Karpas-422 (cell line): ENCODE data around the gene AFAP1. TPM values are rescaled to one million over a fixed set of nuclear protein-coding genes. Genes with fewer than 3 reads are reported as not detected.

Source experiments
- DNase-seq: peaks from one replicate; pipeline ENCODE4 v3.0.0-alpha.2; 2015
- H2AFZ ChIP-seq: fragments of 200-600 bp; sonication (generic); 2 replicates; pipeline ENCODE4 v1.6.1; 2014; ENCODE audit warnings: antibody characterized with exemption, low read length, mixed read lengths
- H3K27ac ChIP-seq: fragments of 200-600 bp; sonication (generic); 2 replicates; pipeline ENCODE4 v1.5.1; 2014; ENCODE audit warnings: mild to moderate bottlenecking, low read length, moderate library complexity
- H3K27me3 ChIP-seq: fragments of 200-600 bp; sonication (generic); 2 replicates; pipeline ENCODE4 v1.6.1; 2014; ENCODE audit warnings: low read length, mixed read lengths
- H3K36me3 ChIP-seq: fragments of 200-600 bp; sonication (generic); 2 replicates; pipeline ENCODE4 v1.6.1; 2014; ENCODE audit warnings: low read length, mixed read lengths; ENCODE audit not compliant: insufficient read depth
- H3K4me1 ChIP-seq: fragments of 200-600 bp; sonication (generic); 2 replicates; pipeline ENCODE4 v1.6.1; 2014; ENCODE audit warnings: mild to moderate bottlenecking, low read length, mixed read lengths
- H3K4me2 ChIP-seq: fragments of 200-600 bp; sonication (generic); 2 replicates; pipeline ENCODE4 v1.6.1; 2014; ENCODE audit warnings: low read length, low read depth, mild to moderate bottlenecking; ENCODE audit not compliant: poor library complexity, severe bottlenecking
- H3K4me3 ChIP-seq: fragments of 200-600 bp; sonication (generic); 2 replicates; pipeline ENCODE4 v1.5.1; 2014; ENCODE audit warnings: mild to moderate bottlenecking, antibody characterized with exemption, low read length, mixed read lengths
- H3K79me2 ChIP-seq: fragments of 200-600 bp; sonication (generic); 2 replicates; pipeline ENCODE4 v1.6.1; 2014; ENCODE audit warnings: mild to moderate bottlenecking, low read length, mixed read lengths
- H3K9ac ChIP-seq: fragments of 200-600 bp; sonication (generic); 2 replicates; pipeline ENCODE4 v1.6.0; 2014; ENCODE audit warnings: low read length
- H3K9me2 ChIP-seq: fragments of 200-600 bp; sonication (generic), shearing (Covaris generic); replicated peaks from 2 replicates; pipeline ENCODE4 v1.6.0; 2014; ENCODE audit warnings: mild to moderate bottlenecking, low read length, moderate library complexity; ENCODE audit not compliant: insufficient read depth
- H3K9me3 ChIP-seq: fragments of 300-700, 200-600 bp; sonication (generic); 2 replicates; pipeline ENCODE4 v1.6.1; 2014; ENCODE audit warnings: low read length, mixed read lengths
- H4K20me1 ChIP-seq: fragments of 200-600 bp; sonication (generic); 2 replicates; pipeline ENCODE4 v1.6.1; 2014; ENCODE audit warnings: mild to moderate bottlenecking, antibody characterized with exemption, low read length, low read depth; ENCODE audit not compliant: insufficient read depth
- total RNA-seq: library from RNA; depleted of rRNA; stranded (reverse); fragments of >200 nt; shearing (Covaris generic); gene quantifications from 2 replicates; pipeline ENCODE4 v1.2.3, GENCODE V29; 2014; ENCODE audit warnings: low replicate concordance

AFAP1 gene
- total RNA-seq, 1 experiment from 2014 or later: not detected

GRCh38 chr4:7756071-7756470 is 183.6 kb downstream of the AFAP1 start:
- H3K27me3 ChIP-seq: no peaks in the 10 kb centered on the region
- H3K4me2 ChIP-seq: peak overlapping the region; percentile 78
- no peak overlapping the region for H3K27ac ChIP-seq
- no peaks in the 10 kb centered on the region; the same call in 1 of the 2 replicates for H3K36me3 ChIP-seq
- H4K20me1 ChIP-seq: peaks cover 24% of the 10 kb centered on the region; the same call in 1 of the 2 replicates
- H3K9me2 ChIP-seq: no peaks in the 10 kb centered on the region
- peaks cover 10% of the 10 kb centered on the region for H3K4me1 ChIP-seq
- no peaks in the 10 kb centered on the region for H3K9me3 ChIP-seq
- H3K9ac ChIP-seq: peak overlapping the region; percentile 90; the same call in 1 of the 2 replicates
- DNase-seq: no peak
- H3K4me3 ChIP-seq: peak overlapping the region; percentile 89; the same call in 1 of the 2 replicates
- peaks cover 53% of the 10 kb centered on the region for H3K79me2 ChIP-seq
- H2AFZ ChIP-seq: no peak overlapping the region

- peaks cover 53% of the 10 kb centered on the region for H3K79me2 ChIP-seq
Measured at GRCh38 chr4:7755561-7755960, 184.1 kb downstream of the AFAP1 start.

GRCh38 chr4:7754565-7755262 is 184.9 kb downstream of the AFAP1 start:
- H3K9me3 ChIP-seq: no peaks in the 10 kb centered on the region
- no peak overlapping the region for H2AFZ ChIP-seq
- peaks cover 24% of the 10 kb centered on the region; the same call in 1 of the 2 replicates for H4K20me1 ChIP-seq
- no peak for DNase-seq
- peaks cover 53% of the 10 kb centered on the region for H3K79me2 ChIP-seq
- peak overlapping the region; percentile 89 for H3K4me3 ChIP-seq
- H3K9ac ChIP-seq: peak overlapping the region; percentile 90
- no peaks in the 10 kb centered on the region for H3K27me3 ChIP-seq
- no peaks in the 10 kb centered on the region for H3K9me2 ChIP-seq
- peak overlapping the region; percentile 78 for H3K4me2 ChIP-seq
- H3K36me3 ChIP-seq: no peaks in the 10 kb centered on the region; the same call in 1 of the 2 replicates
- H3K4me1 ChIP-seq: peaks cover 10% of the 10 kb centered on the region
- no peak overlapping the region for H3K27ac ChIP-seq

More at GRCh38 chr4:7755561-7755960, 184.1 kb downstream of the AFAP1 start:
- peak overlapping the region; percentile 78 for H3K4me2 ChIP-seq
- no peaks in the 10 kb centered on the region for H3K9me2 ChIP-seq
- H3K27ac ChIP-seq: no peak overlapping the region
- peaks cover 24% of the 10 kb centered on the region; the same call in 1 of the 2 replicates for H4K20me1 ChIP-seq
- peak overlapping the region; percentile 90 for H3K9ac ChIP-seq
- DNase-seq: no peak
- no peak overlapping the region for H2AFZ ChIP-seq
- no peaks in the 10 kb centered on the region for H3K9me3 ChIP-seq
- H3K27me3 ChIP-seq: no peaks in the 10 kb centered on the region
- peaks cover 10% of the 10 kb centered on the region for H3K4me1 ChIP-seq
- peak overlapping the region; percentile 89; the same call in 1 of the 2 replicates for H3K4me3 ChIP-seq
- H3K36me3 ChIP-seq: no peaks in the 10 kb centered on the region; the same call in 1 of the 2 replicates

- no peak overlapping the region for H3K27ac ChIP-seq
Measured at GRCh38 chr4:7753931-7754465, 185.7 kb downstream of the AFAP1 start.

GRCh38 chr4:7753271-7753670 is 186.4 kb downstream of the AFAP1 start:
- H4K20me1 ChIP-seq: peaks cover 24% of the 10 kb centered on the region; the same call in 1 of the 2 replicates
- peaks cover 43% of the 10 kb centered on the region for H3K79me2 ChIP-seq
- no peaks in the 10 kb centered on the region for H3K27me3 ChIP-seq
- H3K4me1 ChIP-seq: peaks cover 10% of the 10 kb centered on the region
- H3K36me3 ChIP-seq: no peaks in the 10 kb centered on the region; the same call in 1 of the 2 replicates
- peak overlapping the region; percentile 90; the same call in 1 of the 2 replicates for H3K9ac ChIP-seq
- H3K9me3 ChIP-seq: no peaks in the 10 kb centered on the region
- peak overlapping the region; percentile 78 for H3K4me2 ChIP-seq
- H3K9me2 ChIP-seq: no peaks in the 10 kb centered on the region
- 0 out of 2 replicates have a peak overlapping the region, but pooled peaks have one; percentile 23 for H2AFZ ChIP-seq
- DNase-seq: no peak
- no peak overlapping the region for H3K27ac ChIP-seq
- H3K4me3 ChIP-seq: peak overlapping the region; percentile 89; the same call in 1 of the 2 replicates

More at GRCh38 chr4:7753931-7754465, 185.7 kb downstream of the AFAP1 start:
- Histone ChIP-seq H4K20me1 (peaks cover 24% of the 10 kb centered on the region; the same call in 1 of the 2 replicates), H3K36me3 (no peaks in the 10 kb centered on the region; the same call in 1 of the 2 replicates), H3K4me3 (peak overlapping the region; percentile 89), H3K79me2 (peaks cover 46% of the 10 kb centered on the region), H3K9me3 (no peaks in the 10 kb centered on the region), H3K4me2 (peak overlapping the region; percentile 78), H3K27me3 (no peaks in the 10 kb centered on the region), H3K9ac (peak overlapping the region; percentile 90), H3K9me2 (no peaks in the 10 kb centered on the region), H2AFZ (0 out of 2 replicates have a peak overlapping the region, but pooled peaks have one; percentile 23), H3K4me1 (peaks cover 10% of the 10 kb centered on the region)
- peak; percentile 84 for DNase-seq

GRCh38 chr4:7752649-7753048 is 187.0 kb downstream of the AFAP1 start:
- Histone ChIP-seq H4K20me1 (peaks cover 24% of the 10 kb centered on the region; the same call in 1 of the 2 replicates), H3K79me2 (peaks cover 36% of the 10 kb centered on the region), H2AFZ (no peak overlapping the region), H3K27me3 (no peaks in the 10 kb centered on the region), H3K4me1 (peaks cover 10% of the 10 kb centered on the region), H3K36me3 (no peaks in the 10 kb centered on the region; the same call in 1 of the 2 replicates), H3K9me2 (no peaks in the 10 kb centered on the region), H3K9ac (no peak overlapping the region), H3K4me2 (no peak overlapping the region), H3K9me3 (no peaks in the 10 kb centered on the region), H3K27ac (no peak overlapping the region), H3K4me3 (no peak overlapping the region)
- no peak for DNase-seq

- Histone ChIP-seq H3K4me2 (no peak overlapping the region), H4K20me1 (peaks cover 14% of the 10 kb centered on the region; the same call in 1 of the 2 replicates), H3K27ac (no peak overlapping the region), H3K9me3 (no peaks in the 10 kb centered on the region), H3K79me2 (peaks cover 20% of the 10 kb centered on the region), H3K36me3 (no peaks in the 10 kb centered on the region; the same call in 1 of the 2 replicates), H3K4me3 (no peak overlapping the region), H3K9ac (no peak overlapping the region), H3K27me3 (no peaks in the 10 kb centered on the region), H3K4me1 (peaks cover 9% of the 10 kb centered on the region), H2AFZ (no peak overlapping the region), H3K9me2 (no peaks in the 10 kb centered on the region)
- no peak for DNase-seq
Measured at GRCh38 chr4:7750972-7751371, 188.7 kb downstream of the AFAP1 start.

GRCh38 chr4:7750523-7750922 is 189.1 kb downstream of the AFAP1 start:
- peaks cover 5% of the 10 kb centered on the region for H3K4me1 ChIP-seq
- H3K4me2 ChIP-seq: no peak overlapping the region
- H3K9me2 ChIP-seq: no peaks in the 10 kb centered on the region
- H3K79me2 ChIP-seq: peaks cover 15% of the 10 kb centered on the region
- H2AFZ ChIP-seq: no peak overlapping the region
- no peak overlapping the region for H3K27ac ChIP-seq
- H3K36me3 ChIP-seq: no peaks in the 10 kb centered on the region; the same call in 1 of the 2 replicates
- H3K27me3 ChIP-seq: no peaks in the 10 kb centered on the region
- peaks cover 12% of the 10 kb centered on the region; the same call in 1 of the 2 replicates for H4K20me1 ChIP-seq
- H3K4me3 ChIP-seq: no peak overlapping the region
- no peaks in the 10 kb centered on the region for H3K9me3 ChIP-seq
- no peak for DNase-seq
- no peak overlapping the region for H3K9ac ChIP-seq
